A673 (cell line): ENCODE measurements around the gene XPNPEP3. TPM values are rescaled to one million over a fixed set of nuclear protein-coding genes. Genes with fewer than 3 reads are reported as not detected.

Experiments used
- BruUV-seq: library from RNA; stranded (reverse); fragments of 400-500 nt; replicated peaks from 2 replicates; lab custom pipeline; 2021; lab: Mats Ljungman, UMichigan
- CTCF ChIA-PET: fragments of 300-600 bp; sonication (Branson Sonifier 250); formaldehyde crosslinking; loops from one replicate; lab custom pipeline; 2022; ENCODE audit warnings: antibody characterized with exemption; lab: Charles Lee
- POLR2A ChIA-PET: fragments of 300-600 bp; sonication (Branson Sonifier 250); formaldehyde crosslinking; loops from one replicate; lab custom pipeline; 2022; ENCODE audit warnings: antibody characterized with exemption; ENCODE audit not compliant: low non-redundant PET; lab: Charles Lee
- DNase-seq: peaks from one replicate; pipeline ENCODE4 v3.0.0-alpha.2; 2015; ENCODE audit warnings: low spot score
- H3K27ac ChIP-seq: fragments of 200-600 bp; sonication (generic); 2 replicates; pipeline ENCODE4 v1.5.1; 2016; ENCODE audit warnings: mixed run types, low read depth, mild to moderate bottlenecking, mixed read lengths, antibody characterized with exemption, low read length; ENCODE audit not compliant: poor library complexity, severe bottlenecking
- H3K27me3 ChIP-seq: fragments of 200-600 bp; sonication (generic); replicated peaks from 2 replicates; pipeline ENCODE4 v1.6.1; 2017; ENCODE audit warnings: mixed run types, low read depth, mild to moderate bottlenecking, mixed read lengths, antibody characterized with exemption, low read length; ENCODE audit not compliant: insufficient read depth, poor library complexity
- H3K36me3 ChIP-seq: fragments of 200-600 bp; sonication (generic); 2 replicates; pipeline ENCODE4 v1.6.1; 2016; ENCODE audit warnings: mixed run types, mild to moderate bottlenecking, mixed read lengths, antibody characterized with exemption, low read length; ENCODE audit not compliant: insufficient read depth, poor library complexity, severe bottlenecking
- H3K4me1 ChIP-seq: fragments of 200-600 bp; sonication (generic); 2 replicates; pipeline ENCODE4 v1.6.1; 2017; ENCODE audit warnings: mixed run types, mild to moderate bottlenecking, mixed read lengths, antibody characterized with exemption, low read length; ENCODE audit not compliant: insufficient read depth, poor library complexity, severe bottlenecking
- H3K4me3 ChIP-seq: fragments of 200-600 bp; sonication (generic); 2 replicates; pipeline ENCODE4 v1.5.1; 2016; ENCODE audit warnings: low read depth, mixed run types, mild to moderate bottlenecking, mixed read lengths, low read length; ENCODE audit not compliant: poor library complexity, severe bottlenecking
- H3K9me3 ChIP-seq: fragments of 200-600 bp; sonication (generic); 2 replicates; pipeline ENCODE4 v1.6.1; 2016; ENCODE audit warnings: mixed run types, low read depth, mild to moderate bottlenecking, mixed read lengths, antibody characterized with exemption, low read length; ENCODE audit not compliant: poor library complexity, severe bottlenecking
- EZH2 ChIP-seq: fragments of 200-600 bp; sonication (generic); IDR thresholded peaks from 2 replicates; pipeline ENCODE4 v1.6.1; 2017; ENCODE audit warnings: borderline replicate concordance, low read depth, mild to moderate bottlenecking, mixed read lengths, antibody characterized with exemption, low read length; ENCODE audit not compliant: poor library complexity, severe bottlenecking
- intact Hi-C: fragments of 100-400 bp; cut with micrococcal nuclease; formaldehyde crosslinking; loops from one replicate; pipeline ENCODE4 v1.10.0; 2022; ENCODE audit not compliant: unreplicated experiment
- total RNA-seq: library from RNA; stranded (reverse); gene quantifications from 2 replicates; pipeline ENCODE4 v1.2.3, GENCODE V29; 2021
- TF ChIP-seq, protein P1 (sequence below): fragments of 300-800, 200-600 bp; sonication (generic); conservative IDR thresholded peaks from 2 replicates; pipeline ENCODE4 v1.5.1; 2017; ENCODE audit warnings: low read depth, mild to moderate bottlenecking, antibody characterized with exemption, low read length, moderate library complexity, mixed read lengths

XPNPEP3 gene
- total RNA-seq, 1 experiment from 2014 or later: 31.3 TPM

DNA sequence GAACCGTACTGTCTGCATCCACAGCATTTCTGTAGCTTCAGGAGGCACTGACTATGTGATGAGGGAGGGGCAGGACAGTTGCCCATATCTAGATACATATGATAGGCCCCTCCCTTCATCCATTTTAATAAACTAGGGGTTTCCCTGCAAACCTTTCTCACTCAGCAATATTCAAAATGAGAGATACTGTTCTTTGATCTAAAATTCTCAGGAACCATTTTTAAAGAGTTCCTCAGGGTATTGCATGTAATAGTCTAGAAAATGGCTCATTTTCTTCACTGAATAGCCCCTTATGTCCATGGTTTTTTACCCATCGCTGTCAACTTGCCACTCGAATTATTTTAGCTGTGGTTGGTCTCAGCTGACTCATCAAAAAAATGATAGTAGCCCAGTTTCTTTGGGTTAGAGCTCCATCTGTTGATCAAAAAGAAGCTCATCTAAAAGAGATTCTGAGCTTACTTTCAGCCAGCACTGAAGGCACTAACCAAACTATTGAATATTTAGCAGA, 42.0 kb downstream of the XPNPEP3 start:
- peak; percentile 84 for DNase-seq
- no peaks in the 10 kb centered on the region for H3K27me3 ChIP-seq
- TF ChIP-seq EZH2: no peak
- TF ChIP-seq, protein P1, sequence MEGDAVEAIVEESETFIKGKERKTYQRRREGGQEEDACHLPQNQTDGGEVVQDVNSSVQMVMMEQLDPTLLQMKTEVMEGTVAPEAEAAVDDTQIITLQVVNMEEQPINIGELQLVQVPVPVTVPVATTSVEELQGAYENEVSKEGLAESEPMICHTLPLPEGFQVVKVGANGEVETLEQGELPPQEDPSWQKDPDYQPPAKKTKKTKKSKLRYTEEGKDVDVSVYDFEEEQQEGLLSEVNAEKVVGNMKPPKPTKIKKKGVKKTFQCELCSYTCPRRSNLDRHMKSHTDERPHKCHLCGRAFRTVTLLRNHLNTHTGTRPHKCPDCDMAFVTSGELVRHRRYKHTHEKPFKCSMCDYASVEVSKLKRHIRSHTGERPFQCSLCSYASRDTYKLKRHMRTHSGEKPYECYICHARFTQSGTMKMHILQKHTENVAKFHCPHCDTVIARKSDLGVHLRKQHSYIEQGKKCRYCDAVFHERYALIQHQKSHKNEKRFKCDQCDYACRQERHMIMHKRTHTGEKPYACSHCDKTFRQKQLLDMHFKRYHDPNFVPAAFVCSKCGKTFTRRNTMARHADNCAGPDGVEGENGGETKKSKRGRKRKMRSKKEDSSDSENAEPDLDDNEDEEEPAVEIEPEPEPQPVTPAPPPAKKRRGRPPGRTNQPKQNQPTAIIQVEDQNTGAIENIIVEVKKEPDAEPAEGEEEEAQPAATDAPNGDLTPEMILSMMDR: peak; percentile 72
- no TSS peak for BruUV-seq
- POLR2A ChIA-PET: interaction anchor here (0.6 kb wide), 1 partner anchor 139 kb away, joined by 3 read pairs; no protein-coding TSS in a partner anchor
- H3K36me3 ChIP-seq: no peaks in the 10 kb centered on the region
- peaks cover 5% of the 10 kb centered on the region for H3K4me1 ChIP-seq
- no peak overlapping the region for H3K4me3 ChIP-seq
- H3K27ac ChIP-seq: no peak overlapping the region
- intact Hi-C loops: loop anchor here (1.0 to 5.0 kb wide), 3 partner anchors 216 to 462 kb away; no protein-coding TSS in a partner anchor
- H3K9me3 ChIP-seq: no peaks in the 10 kb centered on the region
- CTCF ChIA-PET: interaction anchor here (0.5 to 1.4 kb wide), 15 partner anchors 10 to 862 kb away, joined by 3 to 21 read pairs (median 4); partner anchors contain the start of gene XPNPEP3

DNA sequence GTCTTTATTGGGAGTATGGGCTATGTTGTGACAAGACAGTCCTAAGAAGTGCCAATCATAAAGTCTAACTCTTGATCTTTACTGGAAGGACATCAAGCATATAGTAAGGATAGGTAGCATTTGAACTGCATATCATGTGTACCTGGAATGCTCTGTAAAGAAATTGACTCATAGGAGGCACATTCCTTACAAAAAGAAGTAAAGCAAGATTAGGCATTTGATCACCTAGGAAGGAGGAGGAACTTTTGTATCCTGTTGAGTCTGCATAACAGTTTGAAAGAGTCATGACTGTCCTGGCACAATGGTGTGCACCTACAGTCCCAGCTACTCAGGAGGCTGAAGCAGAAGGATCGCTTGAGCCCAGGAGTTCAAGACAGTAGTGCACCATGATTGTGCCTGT, 47.2 kb downstream of the XPNPEP3 start:
- H3K4me3 ChIP-seq: no peak overlapping the region
- peaks cover 7% of the 10 kb centered on the region for H3K36me3 ChIP-seq
- no peaks in the 10 kb centered on the region for H3K27me3 ChIP-seq
- intact Hi-C loops: no loop called here
- H3K27ac ChIP-seq: no peak overlapping the region
- POLR2A ChIA-PET: no interaction called here
- H3K9me3 ChIP-seq: no peaks in the 10 kb centered on the region
- TF ChIP-seq EZH2: no peak
- TF ChIP-seq, protein P1: no peak
- no TSS peak for BruUV-seq
- H3K4me1 ChIP-seq: no peaks in the 10 kb centered on the region
- DNase-seq: no peak
- CTCF ChIA-PET: no interaction called here

DNA sequence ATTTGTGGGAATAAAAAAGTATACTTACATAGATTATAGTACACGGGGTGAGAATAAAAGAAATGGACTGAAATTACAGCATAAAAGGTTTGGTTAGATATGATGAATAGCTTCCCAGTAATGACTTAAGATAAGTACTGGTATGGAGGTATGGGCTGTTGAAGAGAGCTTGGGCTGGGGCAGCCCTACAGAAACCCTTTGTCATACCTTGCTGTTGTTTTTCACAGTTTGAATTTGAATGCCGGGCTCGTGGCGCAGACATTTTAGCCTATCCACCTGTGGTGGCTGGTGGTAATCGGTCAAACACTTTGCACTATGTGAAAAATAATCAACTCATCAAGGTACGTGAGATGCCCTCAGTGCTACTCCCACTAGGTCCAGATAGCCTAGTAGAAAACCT, 51.9 kb downstream of the XPNPEP3 start:
- BruUV-seq: no TSS peak
- no peak overlapping the region for H3K27ac ChIP-seq
- peaks cover 17% of the 10 kb centered on the region for H3K36me3 ChIP-seq
- no peaks in the 10 kb centered on the region for H3K9me3 ChIP-seq
- DNase-seq: no peak
- POLR2A ChIA-PET: interaction anchor here (0.7 kb wide), 1 partner anchor 713 kb away, joined by 3 read pairs; no protein-coding TSS in a partner anchor
- no peaks in the 10 kb centered on the region for H3K4me1 ChIP-seq
- no peak for TF ChIP-seq EZH2
- TF ChIP-seq, protein P1: no peak
- no peaks in the 10 kb centered on the region for H3K27me3 ChIP-seq
- no peak overlapping the region for H3K4me3 ChIP-seq
- CTCF ChIA-PET: interaction anchor here (0.6 to 1.0 kb wide), 2 partner anchors 10 to 226 kb away, joined by 3 to 10 read pairs; no protein-coding TSS in a partner anchor
- intact Hi-C loops: no loop called here
